PFSK-1 (cell line): ENCODE results near the gene TMEM154.

Experiments used
- POLR2AphosphoS5 ChIP-seq: IDR thresholded peaks from 2 replicates; pipeline ENCODE4 v1.6.1; 2012; ENCODE audit warnings: low read depth, mild to moderate bottlenecking, control low read depth, low read length, moderate library complexity
- SIN3A ChIP-seq: IDR thresholded peaks from 2 replicates; pipeline ENCODE4 v1.6.1; 2012; ENCODE audit warnings: mild to moderate bottlenecking, low read length, moderate library complexity, borderline replicate concordance; ENCODE audit not compliant: insufficient read depth
- TAF1 ChIP-seq: IDR thresholded peaks from 2 replicates; pipeline ENCODE4 v1.6.1; 2012; ENCODE audit warnings: low read length, control low read depth, borderline replicate concordance; ENCODE audit not compliant: insufficient read depth

- TF ChIP-seq POLR2AphosphoS5, result no peak
- TF ChIP-seq SIN3A, result no peak
- no peak for TF ChIP-seq TAF1
Observed at GRCh38 chr4:152605031-152605430, 74.8 kb downstream of the TMEM154 start.
